Activated CD8-positive, alpha-beta T cell treated with anti-CD3 and anti-CD28 coated beads for 36 hours (primary cell): Measurements from ENCODE around the gene SEPTIN14. TPM values are rescaled to one million over a fixed set of nuclear protein-coding genes. Genes with fewer than 3 reads are reported as not detected.
"Not testable (repeated sequence)": the region's sequence is repeated elsewhere in the genome, so short reads cannot be mapped to it uniquely, and the experiment has no call there.

ENCODE experiments used
- ATAC-seq: fragments of 200-7000 bp; cut with Tn5 transposase; one replicate; pipeline ENCODE4 v1.10.0; 2021; ENCODE audit warnings: mild to moderate bottlenecking, moderate library complexity
- CTCF ChIA-PET: fragments of 350-600 bp; sonication (Branson Sonifier 250); formaldehyde crosslinking; loops from one replicate; lab custom pipeline; 2021; ENCODE audit warnings: antibody characterized with exemption; lab: Charles Lee
- POLR2A ChIA-PET: fragments of 350-600 bp; sonication (Branson Sonifier 250); formaldehyde crosslinking; loops from one replicate; lab custom pipeline; 2021; ENCODE audit warnings: antibody characterized with exemption; lab: Charles Lee
- DNase-seq: peaks from one replicate; pipeline ENCODE4 v3.0.0-alpha.2; 2020
- H3K27ac Mint-ChIP-seq: one replicate; pipeline ENCODE4 v1.8.0; 2021; ENCODE audit warnings: mild to moderate bottlenecking, mixed read lengths
- H3K27me3 Mint-ChIP-seq: one replicate; pipeline ENCODE4 v1.8.0; 2021; ENCODE audit warnings: mixed read lengths
- H3K36me3 Mint-ChIP-seq: one replicate; pipeline ENCODE4 v1.8.0; 2021; ENCODE audit warnings: low read depth, mixed read lengths
- H3K4me1 Mint-ChIP-seq: one replicate; pipeline ENCODE4 v1.8.0; 2021; ENCODE audit warnings: low read depth, mixed read lengths
- H3K4me3 Mint-ChIP-seq: one replicate; pipeline ENCODE4 v1.8.0; 2021; ENCODE audit warnings: mild to moderate bottlenecking, moderate library complexity, mixed read lengths
- H3K9me3 Mint-ChIP-seq: one replicate; pipeline ENCODE4 v1.8.0; 2021; ENCODE audit warnings: mixed read lengths
- intact Hi-C: fragments of 100-400 bp; cut with micrococcal nuclease; formaldehyde crosslinking; loops from one replicate; pipeline ENCODE4 v1.10.0; 2022
- total RNA-seq, 2 experiments: library from RNA; stranded (reverse); gene quantifications; one replicate each; pipeline ENCODE4 v1.2.3, GENCODE V29; 2021
- TF ChIP-seq, protein P1 (sequence below): fragments of 200-600 bp; IDR thresholded peaks from one replicate; pipeline ENCODE4 v1.8.0; 2022; ENCODE audit warnings: antibody characterized with exemption, mild to moderate bottlenecking

The SEPTIN14 gene
- total RNA-seq, 2 experiments from 2014 or later, result not detected

DNA sequence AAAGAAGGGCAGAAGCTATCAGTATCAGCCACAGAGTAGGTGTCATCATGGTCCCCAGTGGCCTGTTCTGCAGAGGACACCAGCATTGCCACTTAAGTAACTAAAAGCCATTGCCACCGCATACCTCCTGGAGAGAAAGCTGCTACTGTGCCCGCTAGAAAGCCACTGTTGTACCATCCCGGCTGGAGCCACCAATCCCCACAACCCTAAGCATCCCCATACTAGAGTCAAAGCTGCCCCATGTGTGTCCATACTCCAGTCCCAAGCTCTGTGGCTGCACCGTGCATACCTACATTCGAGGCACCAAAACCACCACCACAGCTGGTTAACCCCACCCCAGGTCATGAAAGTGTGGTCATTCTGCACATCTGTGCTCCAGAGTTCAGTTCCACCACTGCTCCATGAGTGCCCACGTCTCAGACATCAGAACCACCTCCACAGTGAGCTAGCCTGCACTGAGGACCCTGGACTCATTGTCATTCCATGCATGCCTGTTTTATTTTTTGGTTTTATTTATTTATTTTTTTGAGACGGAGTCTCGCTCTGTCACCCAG is 9.5 kb upstream of the SEPTIN14 start:
- POLR2A ChIA-PET, result no interaction called here
- DNase-seq (no peak), ATAC-seq (no peak)
- TF ChIP-seq, protein P1, sequence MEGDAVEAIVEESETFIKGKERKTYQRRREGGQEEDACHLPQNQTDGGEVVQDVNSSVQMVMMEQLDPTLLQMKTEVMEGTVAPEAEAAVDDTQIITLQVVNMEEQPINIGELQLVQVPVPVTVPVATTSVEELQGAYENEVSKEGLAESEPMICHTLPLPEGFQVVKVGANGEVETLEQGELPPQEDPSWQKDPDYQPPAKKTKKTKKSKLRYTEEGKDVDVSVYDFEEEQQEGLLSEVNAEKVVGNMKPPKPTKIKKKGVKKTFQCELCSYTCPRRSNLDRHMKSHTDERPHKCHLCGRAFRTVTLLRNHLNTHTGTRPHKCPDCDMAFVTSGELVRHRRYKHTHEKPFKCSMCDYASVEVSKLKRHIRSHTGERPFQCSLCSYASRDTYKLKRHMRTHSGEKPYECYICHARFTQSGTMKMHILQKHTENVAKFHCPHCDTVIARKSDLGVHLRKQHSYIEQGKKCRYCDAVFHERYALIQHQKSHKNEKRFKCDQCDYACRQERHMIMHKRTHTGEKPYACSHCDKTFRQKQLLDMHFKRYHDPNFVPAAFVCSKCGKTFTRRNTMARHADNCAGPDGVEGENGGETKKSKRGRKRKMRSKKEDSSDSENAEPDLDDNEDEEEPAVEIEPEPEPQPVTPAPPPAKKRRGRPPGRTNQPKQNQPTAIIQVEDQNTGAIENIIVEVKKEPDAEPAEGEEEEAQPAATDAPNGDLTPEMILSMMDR, result no peak
- H3K4me1 Mint-ChIP-seq, result no peaks in the 10 kb centered on the region
- no peak overlapping the region for H3K27ac Mint-ChIP-seq
- H3K36me3 Mint-ChIP-seq, result no peaks in the 10 kb centered on the region
- CTCF ChIA-PET, result no interaction called here
- no peaks in the 10 kb centered on the region for H3K9me3 Mint-ChIP-seq
- H3K27me3 Mint-ChIP-seq, result no peaks in the 10 kb centered on the region
- H3K4me3 Mint-ChIP-seq, result no peak overlapping the region
- intact Hi-C loops, result no loop called here

DNA sequence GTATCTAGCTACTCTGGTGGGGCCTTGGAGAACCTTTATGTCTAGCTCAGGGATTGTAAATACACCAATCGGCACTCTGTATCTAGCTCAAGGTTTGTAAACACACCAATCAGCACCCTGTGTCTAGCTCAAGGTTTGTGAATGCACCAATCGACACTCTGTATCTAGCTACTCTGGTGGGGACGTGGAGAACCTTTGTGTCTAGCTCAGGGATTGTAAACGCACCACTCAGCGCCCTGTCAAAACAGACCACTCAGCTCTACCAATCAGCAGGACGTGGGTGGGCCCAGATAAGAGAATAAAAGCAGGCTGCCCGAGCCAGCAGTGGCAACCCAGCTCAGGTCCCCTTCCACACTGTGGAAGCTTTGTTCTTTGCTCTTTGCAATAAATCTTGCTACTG is 6.4 kb upstream of the SEPTIN14 start:
- H3K9me3 Mint-ChIP-seq, intact Hi-C loops, H3K4me1 Mint-ChIP-seq, H3K36me3 Mint-ChIP-seq, H3K4me3 Mint-ChIP-seq, CTCF ChIA-PET, H3K27me3 Mint-ChIP-seq, DNase-seq, POLR2A ChIA-PET, H3K27ac Mint-ChIP-seq, ATAC-seq: not testable (repeated sequence)

DNA sequence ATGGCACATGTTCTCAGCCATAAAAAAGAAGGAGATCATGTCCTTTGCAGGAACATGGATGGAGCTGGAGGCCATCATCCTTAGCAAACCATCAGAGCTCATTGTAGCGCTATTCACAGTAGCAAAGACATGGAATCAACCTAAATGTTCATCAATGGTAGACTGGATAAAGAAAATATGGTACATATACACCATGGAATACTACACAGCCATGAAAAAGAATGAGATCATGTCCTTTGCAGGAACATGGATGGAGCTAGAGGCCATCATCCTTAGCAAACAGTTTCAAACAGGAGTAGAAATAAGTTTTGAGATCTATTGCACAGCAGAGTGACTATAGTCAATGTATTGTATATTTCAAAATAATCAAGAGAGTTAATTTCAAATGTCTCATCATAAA is 17.4 kb downstream of the SEPTIN14 start:
- H3K27ac Mint-ChIP-seq, H3K27me3 Mint-ChIP-seq, POLR2A ChIA-PET, H3K4me1 Mint-ChIP-seq, CTCF ChIA-PET, H3K36me3 Mint-ChIP-seq, intact Hi-C loops, H3K4me3 Mint-ChIP-seq, DNase-seq, H3K9me3 Mint-ChIP-seq, ATAC-seq: not testable (repeated sequence)

DNA sequence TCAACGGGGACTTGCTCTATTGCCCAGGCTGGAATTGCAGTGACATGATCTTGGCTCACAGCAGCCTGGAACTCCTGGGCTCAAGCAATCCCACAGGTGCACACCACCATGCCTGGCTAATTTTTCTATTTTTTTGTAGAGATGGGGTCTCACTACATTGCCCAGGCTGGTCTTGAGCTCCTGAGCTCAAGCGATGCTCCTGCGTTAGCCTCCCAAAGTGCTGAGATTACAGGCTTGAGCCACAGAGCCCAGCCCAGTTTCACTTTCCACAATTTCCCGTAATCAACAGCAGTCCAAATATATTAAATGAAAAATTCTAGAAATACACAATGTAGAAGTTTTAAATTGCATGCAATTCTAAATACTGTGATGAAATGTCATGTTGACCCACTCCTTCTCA is 24.0 kb downstream of the SEPTIN14 start:
- Mint-ChIP-seq H3K4me3 (no peak overlapping the region), H3K9me3 (no peaks in the 10 kb centered on the region), H3K4me1 (no peaks in the 10 kb centered on the region), H3K36me3 (no peaks in the 10 kb centered on the region), H3K27ac (no peak overlapping the region), H3K27me3 (no peaks in the 10 kb centered on the region)
- CTCF ChIA-PET, result no interaction called here
- no peak for DNase-seq
- TF ChIP-seq, protein P1, result no peak
- ATAC-seq, result no peak
- intact Hi-C loops, result no loop called here
- POLR2A ChIA-PET, result no interaction called here

DNA sequence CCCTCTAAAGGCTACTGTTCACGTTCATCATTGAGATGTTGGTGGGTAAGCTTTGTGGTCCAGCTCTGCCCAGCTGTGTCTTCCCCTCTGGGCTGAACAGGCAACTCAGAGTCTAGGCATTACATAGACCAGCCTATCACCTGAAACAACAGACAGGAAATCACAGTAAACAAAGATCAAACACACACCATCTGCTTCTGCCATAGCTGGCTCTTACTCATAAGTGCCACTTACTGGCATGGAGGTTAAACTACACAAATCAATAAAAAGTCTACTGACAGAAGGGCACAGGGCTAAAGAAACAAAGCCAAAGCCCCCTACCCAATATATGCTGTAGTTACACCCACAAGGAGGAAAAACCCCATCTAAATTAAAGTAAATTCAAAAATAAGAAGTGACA is 35.0 kb downstream of the SEPTIN14 start:
- ChIA-PET POLR2A (no interaction called here), CTCF (no interaction called here)
- TF ChIP-seq, protein P1, result no peak
- Mint-ChIP-seq H3K4me1 (no peaks in the 10 kb centered on the region), H3K27ac (no peak overlapping the region), H3K36me3 (no peaks in the 10 kb centered on the region), H3K9me3 (peaks cover 27% of the 10 kb centered on the region), H3K27me3 (no peaks in the 10 kb centered on the region), H3K4me3 (no peak overlapping the region)
- intact Hi-C loops, result no loop called here
- no peak for ATAC-seq
- DNase-seq, result no peak

DNA sequence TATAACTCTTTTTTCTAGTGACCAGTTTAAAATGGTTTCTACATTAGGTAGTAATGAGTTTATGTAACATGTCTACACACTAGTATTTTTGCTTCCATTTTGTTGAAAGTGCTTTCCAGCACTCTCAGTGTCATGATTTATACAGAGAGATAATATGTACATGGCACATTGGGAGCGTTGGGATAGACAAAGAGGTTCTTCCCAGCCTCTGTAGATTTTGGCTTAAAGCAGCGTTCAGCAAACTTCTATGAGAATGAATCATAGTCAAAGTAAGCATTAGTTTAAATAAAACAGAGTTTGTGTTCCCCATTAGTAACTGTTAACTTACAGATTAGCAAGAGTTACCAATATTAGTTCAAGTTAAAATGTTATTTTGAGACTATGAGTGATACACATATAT is 43.9 kb downstream of the SEPTIN14 start:
- POLR2A ChIA-PET, result no interaction called here
- CTCF ChIA-PET, result no interaction called here
- DNase-seq (no peak), ATAC-seq (no peak)
- no peak overlapping the region for H3K4me3 Mint-ChIP-seq
- H3K27ac Mint-ChIP-seq, result no peak overlapping the region
- H3K9me3 Mint-ChIP-seq, result peaks cover 9% of the 10 kb centered on the region
- peaks cover 5% of the 10 kb centered on the region for H3K27me3 Mint-ChIP-seq
- no peaks in the 10 kb centered on the region for H3K36me3 Mint-ChIP-seq
- TF ChIP-seq, protein P1, result no peak
- H3K4me1 Mint-ChIP-seq, result no peaks in the 10 kb centered on the region
- intact Hi-C loops, result no loop called here

DNA sequence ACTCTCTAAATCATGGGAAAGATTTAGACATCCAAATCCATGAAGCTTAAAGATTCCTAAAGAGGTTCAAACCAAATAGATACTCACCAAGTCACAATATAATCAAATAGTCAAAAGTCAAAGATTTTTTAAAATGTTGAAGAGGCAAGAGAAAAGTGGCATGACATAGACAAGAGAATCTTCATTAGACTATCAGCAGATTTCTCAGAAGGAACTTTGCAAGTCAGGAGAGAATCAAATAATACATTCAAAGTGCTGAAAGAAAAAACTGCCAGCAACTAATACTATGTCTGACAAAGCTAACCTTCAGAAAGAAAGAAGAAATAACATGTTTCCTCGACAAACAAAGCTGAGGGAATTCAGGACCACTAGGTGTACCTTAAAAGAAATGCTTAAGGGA is 65.3 kb downstream of the SEPTIN14 start:
- POLR2A ChIA-PET, result interaction anchor here (0.7 kb wide), 1 partner anchor 15 kb away, joined by 3 read pairs; no protein-coding TSS in a partner anchor
- H3K4me1 Mint-ChIP-seq, intact Hi-C loops, DNase-seq, H3K9me3 Mint-ChIP-seq, ATAC-seq, H3K27ac Mint-ChIP-seq, H3K4me3 Mint-ChIP-seq, H3K27me3 Mint-ChIP-seq, CTCF ChIA-PET, H3K36me3 Mint-ChIP-seq: not testable (repeated sequence)
